Kidney (tissue), 22 donors: Measurements from ENCODE around the gene ANKRD13B. TPM values are rescaled to one million over a fixed set of nuclear protein-coding genes. Genes with fewer than 3 reads are reported as not detected.

Experiments used
- DNase-seq, 5 donors: peaks; one replicate each; pipeline ENCODE4 v3.0.0-alpha.2; 2013 to 2020
- FAIRE-seq: peaks from 2 replicates; lab custom pipeline; 2012; peaks lifted over from hg19 to GRCh38; lab: Jason Lieb, UNC
- H3K27ac ChIP-seq, 2 donors: one replicate each; pipeline ENCODE4 v1.7.0; 2013; ENCODE audit warnings: low read depth in 2 of 2, low read length in 2 of 2, inconsistent platforms in 1 of 2
- H3K27me3 ChIP-seq: one replicate; pipeline ENCODE4 v1.7.1; 2013; ENCODE audit warnings: low read length, inconsistent platforms; ENCODE audit not compliant: control insufficient read depth, insufficient read depth
- H3K36me3 ChIP-seq, 3 donors: one replicate each; pipeline versions ENCODE4 v1.7.0 to v1.7.1; 2013; ENCODE audit warnings: low read length in 3 of 3, control low read depth in 1 of 3, inconsistent platforms in 1 of 3; ENCODE audit not compliant: insufficient read depth in 3 of 3, control insufficient read depth in 2 of 3
- H3K4me1 ChIP-seq, 3 donors: one replicate each; pipeline versions ENCODE4 v1.7.0 to v1.7.1; 2013; ENCODE audit warnings: low read length in 3 of 3, inconsistent platforms in 1 of 3, low read depth in 1 of 3; ENCODE audit not compliant: control insufficient read depth in 2 of 3, insufficient read depth in 2 of 3
- H3K4me3 ChIP-seq, 3 donors: one replicate each; pipeline versions ENCODE4 v1.7.0 to v1.8.1; 2013; ENCODE audit warnings: low read length in 3 of 3, control low read depth in 1 of 3, inconsistent platforms in 1 of 3
- H3K9ac ChIP-seq, 3 donors: one replicate each; pipeline versions ENCODE4 v1.7.0 to v1.7.1; 2013; ENCODE audit warnings: low read length in 3 of 3, control low read depth in 1 of 3, inconsistent platforms in 1 of 3
- H3K9me3 ChIP-seq, 3 donors: one replicate each; pipeline versions ENCODE4 v1.7.0 to v1.7.1; 2013; ENCODE audit warnings: low read length in 3 of 3, control low read depth in 1 of 3, inconsistent platforms in 1 of 3; ENCODE audit not compliant: control insufficient read depth in 2 of 3, insufficient read depth in 1 of 3
- intact Hi-C: fragments of 100-400 bp; cut with DNase I; formaldehyde crosslinking; loops from one replicate; pipeline ENCODE4 v1.11.1; 2022
- long read RNA-seq, 10 donors: library from polyadenylated mRNA in 1 of 10; unstranded in 1 of 10; transcript quantifications; one replicate each; pipeline ENCODE4 v2.0.0 and lab custom pipeline, GENCODE V29; 2021 to 2026
- polyA plus RNA-seq: library from polyadenylated mRNA; stranded (reverse); fragments of 350-450 nt; fragmentation: Illumina TruSeq; extraction: RNeasy Lipid Tissue Mini Kit (QIAGEN cat#74804); gene quantifications from one replicate; pipeline ENCODE4 v1.2.3, GENCODE V29; 2014; ENCODE audit warnings: low read depth, low replicate concordance; ENCODE audit not compliant: insufficient read depth
- total RNA-seq: library from RNA; stranded (reverse); fragmentation: NEBNext Ultra II Directional; extraction: Animal tissue kit (Norgen Biotek cat#: 25700); gene quantifications from one replicate; pipeline ENCODE4 v1.2.1, GENCODE V29; 2021
- TF ChIP-seq, protein P1 (sequence below): IDR thresholded peaks from 3 replicates; pipeline ENCODE4 v1.5.1; 2012; ENCODE audit warnings: mild to moderate bottlenecking, moderate library complexity, borderline replicate concordance; ENCODE audit not compliant: insufficient read depth; ENCODE audit errors: extremely low read depth
- donor health status: control.
- donor health status: control.
- donor health status: control.
- donor health status: control.
- donor health status: control.
- donor health status: DM: yes; HTN: yes; CAD: no.
- donor health status: Normal renal cell carcinoma (clear cell type).

ANKRD13B gene
- 3.3 TPM for total RNA-seq
- 2.8 TPM for polyA plus RNA-seq
- long read RNA-seq, donor 1 = 0 reads
- long read RNA-seq, donor 2 = 0 reads
- long read RNA-seq, donor 3, partial matches to known transcripts = 0 of 2 reads
- long read RNA-seq, donor 3, other reads (novel, unspliced or antisense) = 0 of 2 reads
- long read RNA-seq, donor 4 = 0 reads
- long read RNA-seq, donor 5 = 0 reads
- long read RNA-seq, donor 6, partial matches to known transcripts = 5 of 5 reads
- long read RNA-seq, donor 6, other reads (novel, unspliced or antisense) = 0 of 5 reads
- long read RNA-seq, donor 7 = 0 reads
- long read RNA-seq, donor 8 = 0 reads
- long read RNA-seq, donor 9 = 0 reads
- long read RNA-seq, donor 10, partial matches to known transcripts = 0 of 1 reads
- long read RNA-seq, donor 10, other reads (novel, unspliced or antisense) = 0 of 1 reads

DNA sequence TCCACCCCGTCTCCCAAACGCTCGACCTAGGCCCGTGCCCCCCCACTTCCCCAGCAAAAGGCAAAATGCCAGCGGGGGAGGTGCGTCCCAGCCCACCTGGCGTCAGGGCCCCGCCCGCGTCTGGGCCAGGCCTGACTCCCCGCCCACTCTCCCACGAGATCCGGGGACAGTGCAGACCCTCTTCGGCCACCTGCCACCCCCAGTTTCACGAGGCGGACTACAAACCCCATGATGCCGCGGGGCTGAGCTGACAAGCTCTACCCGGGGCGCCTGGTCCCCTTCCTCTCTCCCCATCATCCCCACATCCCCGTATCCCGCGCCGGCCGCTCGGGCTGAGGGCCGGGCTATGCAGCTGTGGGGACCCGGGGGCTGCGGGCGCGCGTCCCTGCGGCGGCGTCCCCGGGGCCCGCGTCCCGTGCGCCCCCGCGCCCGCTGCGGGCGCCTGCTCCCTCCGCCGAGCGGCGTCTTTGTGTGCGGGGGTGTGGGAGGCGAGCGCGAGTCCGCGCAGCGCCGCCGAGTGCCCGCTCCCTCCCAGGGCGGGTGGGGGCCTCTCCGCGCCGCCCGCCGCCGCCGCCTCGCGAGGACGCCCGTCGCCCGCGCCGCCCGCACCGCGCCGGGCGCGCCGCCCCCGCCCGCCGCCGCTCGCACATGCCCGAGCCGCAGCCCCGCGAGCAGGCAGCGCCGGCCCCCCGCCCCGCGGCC lies at the start of gene ANKRD13B:
Gene ANKRD13B, plus strand, starts transcription at position 283 of the 702 bp plus-strand sequence. CDS start 490 bp downstream, outside the sequence.
- no peaks in the 10 kb centered on the region for H3K36me3 ChIP-seq
- TF ChIP-seq, protein P1, sequence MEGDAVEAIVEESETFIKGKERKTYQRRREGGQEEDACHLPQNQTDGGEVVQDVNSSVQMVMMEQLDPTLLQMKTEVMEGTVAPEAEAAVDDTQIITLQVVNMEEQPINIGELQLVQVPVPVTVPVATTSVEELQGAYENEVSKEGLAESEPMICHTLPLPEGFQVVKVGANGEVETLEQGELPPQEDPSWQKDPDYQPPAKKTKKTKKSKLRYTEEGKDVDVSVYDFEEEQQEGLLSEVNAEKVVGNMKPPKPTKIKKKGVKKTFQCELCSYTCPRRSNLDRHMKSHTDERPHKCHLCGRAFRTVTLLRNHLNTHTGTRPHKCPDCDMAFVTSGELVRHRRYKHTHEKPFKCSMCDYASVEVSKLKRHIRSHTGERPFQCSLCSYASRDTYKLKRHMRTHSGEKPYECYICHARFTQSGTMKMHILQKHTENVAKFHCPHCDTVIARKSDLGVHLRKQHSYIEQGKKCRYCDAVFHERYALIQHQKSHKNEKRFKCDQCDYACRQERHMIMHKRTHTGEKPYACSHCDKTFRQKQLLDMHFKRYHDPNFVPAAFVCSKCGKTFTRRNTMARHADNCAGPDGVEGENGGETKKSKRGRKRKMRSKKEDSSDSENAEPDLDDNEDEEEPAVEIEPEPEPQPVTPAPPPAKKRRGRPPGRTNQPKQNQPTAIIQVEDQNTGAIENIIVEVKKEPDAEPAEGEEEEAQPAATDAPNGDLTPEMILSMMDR = no peak
- H3K9ac ChIP-seq = peak within 1 kb of the TSS in 1 of 3 donors; percentile 31
- peak within 1 kb of the TSS in 2 of 3 donors; percentile 32 to 54 for H3K4me3 ChIP-seq
- H3K4me1 ChIP-seq = peaks cover 0 to 39% (median 21%) of the 10 kb centered on the region in 3 donors
- H3K27ac ChIP-seq = no peak within 1 kb of the TSS
- H3K9me3 ChIP-seq = no peaks in the 10 kb centered on the region
- H3K27me3 ChIP-seq = no peaks in the 10 kb centered on the region
- no peak for FAIRE-seq
- peak in 3 of 5 donors; percentile 43 to 86 (median 66) for DNase-seq
- intact Hi-C loops = no loop called here

DNA sequence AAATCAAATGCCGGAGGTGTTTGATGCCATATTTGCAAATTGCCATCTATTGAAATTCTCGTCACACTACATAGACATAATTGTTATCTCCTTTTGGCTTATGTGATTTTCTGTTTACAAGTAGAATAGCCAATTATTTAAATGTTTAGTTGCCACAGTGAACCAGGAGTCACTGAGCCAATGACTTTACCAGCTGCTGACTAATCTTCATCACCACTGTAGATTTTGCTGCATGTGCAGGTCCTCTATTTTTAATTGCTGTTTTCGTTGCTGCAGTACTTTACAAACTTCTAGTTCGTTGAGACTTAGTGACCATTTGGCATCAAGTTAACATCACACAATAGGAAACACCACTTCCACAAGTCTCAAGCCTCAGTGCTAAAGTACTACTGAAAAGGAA lies 48.9 kb upstream of the ANKRD13B start:
- Histone ChIP-seq H3K9ac (no peak overlapping the region), H3K36me3 (peaks cover 6 to 14% (median 12%) of the 10 kb centered on the region in 3 donors), H3K27ac (no peak overlapping the region), H3K4me3 (no peak overlapping the region), H3K9me3 (no peaks in the 10 kb centered on the region), H3K27me3 (no peaks in the 10 kb centered on the region), H3K4me1 (peaks cover 0 to 3% (median under 1%) of the 10 kb centered on the region in 3 donors)
- DNase-seq (no peak), FAIRE-seq (no peak)
- TF ChIP-seq, protein P1 = no peak
- intact Hi-C loops = no loop called here

DNA sequence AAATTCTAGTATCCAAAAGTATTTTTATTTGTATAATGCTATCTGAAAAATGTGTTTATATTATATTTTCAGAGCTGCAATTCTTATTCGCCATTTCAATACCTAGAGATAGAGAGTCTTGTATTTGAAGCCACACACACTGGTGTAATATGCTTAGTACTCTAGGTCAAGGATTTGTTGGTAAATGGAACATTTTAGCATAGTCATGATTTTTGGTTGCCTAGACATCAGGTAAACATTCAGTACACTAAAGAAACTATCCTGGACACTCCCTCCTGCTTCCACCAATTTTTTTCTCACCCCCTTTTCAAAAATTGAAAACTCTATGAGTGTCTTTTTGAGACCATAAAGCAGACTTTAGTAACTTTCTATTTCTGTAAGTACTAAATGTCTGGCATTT lies 46.8 kb upstream of the ANKRD13B start:
- FAIRE-seq (no peak), DNase-seq (no peak)
- intact Hi-C loops = no loop called here
- Histone ChIP-seq H3K9ac (no peak overlapping the region), H3K27me3 (no peaks in the 10 kb centered on the region), H3K4me3 (no peak overlapping the region), H3K4me1 (peaks cover 0 to 12% (median 7%) of the 10 kb centered on the region in 3 donors), H3K36me3 (peaks cover 6 to 14% (median 12%) of the 10 kb centered on the region in 3 donors), H3K9me3 (no peaks in the 10 kb centered on the region), H3K27ac (no peak overlapping the region)
- TF ChIP-seq, protein P1 = no peak
